HepG2 (cell line): Measurements from ENCODE around the gene KRTAP10-6. TPM values are rescaled to one million over a fixed set of nuclear protein-coding genes. Genes with fewer than 3 reads are reported as not detected.
A peak's percentile ranks its signal among the peaks of the same experiment; 100 is the strongest.

Experiments used
- ATAC-seq: fragments of 200-7000 bp; cut with Tn5 transposase; 3 replicates; pipeline ENCODE4 v1.9.1; 2020; ENCODE audit warnings: mild to moderate bottlenecking, moderate library complexity
- BruUV-seq: library from RNA; stranded (reverse); fragments of 400-500 nt; replicated peaks from 2 replicates; lab custom pipeline; 2021; lab: Mats Ljungman, UMichigan
- CTCF ChIA-PET: fragments of 300-600 bp; formaldehyde crosslinking; extraction: SDS; loops from one replicate; lab custom pipeline; 2021; ENCODE audit warnings: low total read pairs, inconsistent platforms, low intra/inter-chr PET ratio; lab: Yijun Ruan, JAX
- POLR2A ChIA-PET: fragments of 350-600 bp; sonication (Branson Sonifier 250); formaldehyde crosslinking; loops from one replicate; lab custom pipeline; 2020; ENCODE audit warnings: antibody characterized with exemption, inconsistent platforms; lab: Yijun Ruan, JAX
- DNase-seq: peaks from one replicate; pipeline ENCODE4 v3.0.0-alpha.2; 2015; ENCODE audit warnings: low spot score
- FAIRE-seq: peaks from 3 replicates; lab custom pipeline; 2011; peaks lifted over from hg19 to GRCh38; lab: Jason Lieb, UNC
- H2AFZ ChIP-seq: one replicate; pipeline ENCODE4 v1.6.1; 2011; ENCODE audit warnings: low read length, inconsistent platforms
- H3K27ac ChIP-seq: fragments of 300-600 bp; 3 replicates; pipeline ENCODE4 v1.8.0; 2011; ENCODE audit warnings: mixed run types, mild to moderate bottlenecking, mixed read lengths, low read length, inconsistent platforms; ENCODE audit not compliant: insufficient read depth; ENCODE audit errors: extremely low read length
- H3K27me3 ChIP-seq, 2 experiments: fragments of 200-600 bp in 1 of 2; 2 replicates in 1 of 2; 3 replicates in 1 of 2; pipeline versions ENCODE4 v1.6.0 to v1.8.0; 2011; ENCODE audit warnings: low read length in 2 of 2, mild to moderate bottlenecking in 2 of 2, moderate library complexity in 2 of 2, inconsistent platforms in 1 of 2; ENCODE audit not compliant: insufficient read depth in 2 of 2, control insufficient read depth in 1 of 2
- H3K36me3 ChIP-seq, 2 experiments: fragments of 200-600 bp in 1 of 2; replicated peaks in 1 of 2; 2 replicates in 1 of 2; 3 replicates in 1 of 2; pipeline versions ENCODE4 v1.5.1 to v1.8.0; 2011; ENCODE audit warnings: low read length in 2 of 2, inconsistent platforms in 1 of 2; ENCODE audit not compliant: insufficient read depth in 2 of 2, control insufficient read depth in 1 of 2
- H3K4me1 ChIP-seq: 2 replicates; pipeline ENCODE4 v1.5.1; 2012; ENCODE audit warnings: low read length, inconsistent platforms; ENCODE audit not compliant: insufficient read depth
- H3K4me2 ChIP-seq: 2 replicates; pipeline ENCODE4 v1.6.0; 2011; ENCODE audit warnings: low read depth, low read length, inconsistent platforms
- H3K4me3 ChIP-seq, 3 experiments: fragments of 200-600 bp in 1 of 3; sonication (generic), shearing (Covaris generic) in 1 of 3; replicated peaks in 1 of 3; 2 replicates each; pipeline ENCODE4 v1.5.1; 2011 to 2016; ENCODE audit warnings: low read length in 3 of 3, inconsistent platforms in 2 of 3, low read depth in 2 of 3, mild to moderate bottlenecking in 2 of 3, control low read depth in 1 of 3, mixed read lengths in 1 of 3; ENCODE audit not compliant: insufficient read depth in 1 of 3
- H3K79me2 ChIP-seq: one replicate; pipeline ENCODE4 v1.6.1; 2011; ENCODE audit warnings: low read length, inconsistent platforms; ENCODE audit not compliant: insufficient read depth
- H3K9ac ChIP-seq: 2 replicates; pipeline ENCODE4 v1.6.0; 2011; ENCODE audit warnings: mild to moderate bottlenecking, low read depth, low read length, inconsistent platforms; ENCODE audit not compliant: insufficient read depth
- H3K9me3 ChIP-seq: 2 replicates; pipeline ENCODE4 v1.5.1; 2012; ENCODE audit warnings: mild to moderate bottlenecking, low read length
- H4K20me1 ChIP-seq: 2 replicates; pipeline ENCODE4 v1.6.0; 2011; ENCODE audit warnings: inconsistent platforms, mild to moderate bottlenecking, low read length, moderate library complexity; ENCODE audit not compliant: insufficient read depth
- CC2D1A ChIP-seq: sonication (generic); formaldehyde crosslinking; IDR thresholded peaks from 2 replicates; pipeline ENCODE4 v1.8.1; 2023; ENCODE audit warnings: mild to moderate bottlenecking, missing genetic modification reagents
- CENPBD1 ChIP-seq: sonication (generic); formaldehyde crosslinking; IDR thresholded peaks from 2 replicates; pipeline ENCODE4 v1.8.0; 2022; ENCODE audit warnings: missing genetic modification reagents, low read depth, mild to moderate bottlenecking, borderline replicate concordance
- SNAI1 ChIP-seq: sonication (generic); formaldehyde crosslinking; IDR thresholded peaks from 2 replicates; pipeline ENCODE4 v1.5.0; 2020; ENCODE audit warnings: mild to moderate bottlenecking, missing genetic modification reagents, borderline replicate concordance
- ZFP1 ChIP-seq: IDR thresholded peaks from 2 replicates; pipeline ENCODE4 v1.6.1; 2016
- ZXDC ChIP-seq: sonication (generic); formaldehyde crosslinking; IDR thresholded peaks from 2 replicates; pipeline ENCODE4 v1.5.0; 2020; ENCODE audit warnings: mild to moderate bottlenecking, missing genetic modification reagents
- WGBS: methylation state at CpG from one replicate; pipeline ENCODE4 v1.1.6; 2017; ENCODE audit warnings: low lambda C conversion rate; 5-methylcytosine and 5-hydroxymethylcytosine counted together
- in situ Hi-C: cut with HindIII; loops from 2 replicates; pipeline ENCODE4 v1.10.0; 2017; ENCODE audit warnings: low pct_unique_long_range_greater_than_20kb; ENCODE audit not compliant: extremely low pct_ligation_motif_present
- intact Hi-C: fragments of 100-400 bp; cut with micrococcal nuclease; formaldehyde crosslinking; loops from one replicate; pipeline ENCODE4 v1.10.0; 2022; ENCODE audit not compliant: unreplicated experiment
- polyA plus RNA-seq, 8 experiments: library from polyadenylated mRNA; depleted of rRNA in 3 of 8; stranded (reverse) in 7 of 8; unstranded in 1 of 8; fragments of >200 nt; fragmentation: Illumina TruSeq in 4 of 8; extraction: Trizol in 4 of 8; gene quantifications; 2 replicates each; pipeline versions ENCODE4 v1.2.1 to v1.2.3, GENCODE V29; 2011 to 2016; ENCODE audit warnings: low read depth in 4 of 8, missing spikeins in 1 of 8, mixed read lengths in 1 of 8; ENCODE audit not compliant: insufficient read depth in 1 of 8
- total RNA-seq, 5 experiments: library from RNA; depleted of rRNA; stranded (reverse); fragments of >200 nt; fragmentation: Illumina TruSeq; extraction: Trizol; gene quantifications; 2 replicates each; pipeline ENCODE4 v1.2.3, GENCODE V29; 2016; ENCODE audit warnings: low read depth in 1 of 5

The KRTAP10-6 gene
- total and polyA plus RNA-seq, 2 of the 13 experiments (the other 11 are each of a cell fraction or from before 2014, with no cell fraction given) = not detected

- Histone ChIP-seq H3K9me3 (peaks cover 24% of the 10 kb centered on the region; the same call in 1 of the 2 replicates), H2AFZ (no peak overlapping the region), H3K79me2 (no peaks in the 10 kb centered on the region), H3K27me3 (peaks cover 2 to 28% of the 10 kb centered on the region in 2 experiments; a peak in 3 of 5 replicates), H3K9ac (no peak overlapping the region), H3K4me1 (no peaks in the 10 kb centered on the region), H4K20me1 (no peaks in the 10 kb centered on the region), H3K4me2 (no peak overlapping the region), H3K4me3 (no peak overlapping the region), H3K27ac (no peak overlapping the region), H3K36me3 (no peaks in the 10 kb centered on the region)
- ATAC-seq (peak; percentile 19; the same call in 1 of the 3 replicates), DNase-seq (no peak), FAIRE-seq (no peak)
- 44% methylated on average over 12 of the region's 26 CpGs for WGBS
- ChIA-PET CTCF (no interaction called here), POLR2A (no interaction called here)
- in situ Hi-C loops (no loop called here), intact Hi-C loops (no loop called here)
- TF ChIP-seq CC2D1A = no peak
- no peak for TF ChIP-seq CENPBD1 (CRISPR knock-in tag)
- TF ChIP-seq SNAI1 (CRISPR knock-in tag) = no peak
- TF ChIP-seq ZFP1 (CRISPR knock-in tag) = no peak
- TF ChIP-seq ZXDC (CRISPR knock-in tag) = no peak
- BruUV-seq = no TSS peak
Observed at GRCh38 chr21:44613386-44614155, 21.3 kb upstream of the KRTAP10-6 start.
